Measurements from ENCODE around the gene LOXHD1.

Gene LOXHD1

GRCh38 chr18:46546111-46546640, 110.8 kb downstream of the LOXHD1 start:
- H3K36me3 ChIP-seq (ENCODE audit: insufficient read depth, low read length), result no peaks in the 10 kb centered on the region
- H3K9ac ChIP-seq (ENCODE audit: low read length), result no peak overlapping the region
- no peak overlapping the region for H2AFZ ChIP-seq (ENCODE audit: low read length)
- H3K27ac ChIP-seq (ENCODE audit: low read depth, low read length, poor library complexity, severe bottlenecking), result no peak overlapping the region
- no peaks in the 10 kb centered on the region for H3K4me1 ChIP-seq (ENCODE audit: insufficient read depth, low read length, severe bottlenecking)
- H4K20me1 ChIP-seq (ENCODE audit: insufficient read depth, low read length), result no peaks in the 10 kb centered on the region
- H3K27me3 ChIP-seq (ENCODE audit: insufficient read depth, low read length), result no peaks in the 10 kb centered on the region
- H3K4me3 ChIP-seq (ENCODE audit: low read depth, low read length, poor library complexity, severe bottlenecking), result no peak overlapping the region
- no peaks in the 10 kb centered on the region for H3F3A ChIP-seq (ENCODE audit: insufficient read depth, low read length)
- H3K9me3 ChIP-seq (ENCODE audit: low read length), result no peaks in the 10 kb centered on the region
- H3K4me2 ChIP-seq (ENCODE audit: low read length), result no peak overlapping the region
- no peak for TF ChIP-seq EZH2 (IDR thresholded peaks at IDR 0.05; ENCODE audit: borderline replicate concordance, low read length)
- no peak for TF ChIP-seq CTCF (IDR thresholded peaks at IDR 0.05; ENCODE audit: low read length)
- no peaks in the 10 kb centered on the region for H3K79me2 ChIP-seq (ENCODE audit: insufficient read depth, low read length)
- no peaks in the 10 kb centered on the region for H3K9me2 ChIP-seq (ENCODE audit: low read depth, low read length)

GRCh38 chr18:46542545-46542944, 114.5 kb downstream of the LOXHD1 start:
- no peak overlapping the region for H2AFZ ChIP-seq (ENCODE audit: low read length)
- no peak overlapping the region for H3K27ac ChIP-seq (ENCODE audit: low read depth, low read length, poor library complexity, severe bottlenecking)
- no peaks in the 10 kb centered on the region for H3K4me1 ChIP-seq (ENCODE audit: insufficient read depth, low read length, severe bottlenecking)
- H3K9me2 ChIP-seq (ENCODE audit: low read depth, low read length), result no peaks in the 10 kb centered on the region
- H3K9me3 ChIP-seq (ENCODE audit: low read length), result no peaks in the 10 kb centered on the region
- H3K27me3 ChIP-seq (ENCODE audit: insufficient read depth, low read length), result no peaks in the 10 kb centered on the region
- no peak overlapping the region for H3K9ac ChIP-seq (ENCODE audit: low read length)
- TF ChIP-seq CTCF (IDR thresholded peaks at IDR 0.05; ENCODE audit: low read length) (no peak), EZH2 (IDR thresholded peaks at IDR 0.05; ENCODE audit: borderline replicate concordance, low read length) (no peak)
- H3K4me3 ChIP-seq (ENCODE audit: low read depth, low read length, poor library complexity, severe bottlenecking), result no peak overlapping the region
- no peaks in the 10 kb centered on the region for H4K20me1 ChIP-seq (ENCODE audit: insufficient read depth, low read length)
- no peaks in the 10 kb centered on the region for H3K79me2 ChIP-seq (ENCODE audit: insufficient read depth, low read length)
- H3K36me3 ChIP-seq (ENCODE audit: insufficient read depth, low read length), result no peaks in the 10 kb centered on the region
- no peak overlapping the region for H3K4me2 ChIP-seq (ENCODE audit: low read length)
- no peaks in the 10 kb centered on the region for H3F3A ChIP-seq (ENCODE audit: insufficient read depth, low read length)

- Histone ChIP-seq H3K27me3 (ENCODE audit: insufficient read depth, low read length) (no peaks in the 10 kb centered on the region), H3F3A (ENCODE audit: insufficient read depth, low read length) (no peaks in the 10 kb centered on the region), H4K20me1 (ENCODE audit: insufficient read depth, low read length) (no peaks in the 10 kb centered on the region), H3K9me2 (ENCODE audit: low read depth, low read length) (no peaks in the 10 kb centered on the region), H3K4me2 (ENCODE audit: low read length) (no peak overlapping the region), H3K4me1 (ENCODE audit: insufficient read depth, low read length, severe bottlenecking) (no peaks in the 10 kb centered on the region), H2AFZ (ENCODE audit: low read length) (no peak overlapping the region), H3K9me3 (ENCODE audit: low read length) (no peaks in the 10 kb centered on the region), H3K9ac (ENCODE audit: low read length) (no peak overlapping the region), H3K79me2 (ENCODE audit: insufficient read depth, low read length) (no peaks in the 10 kb centered on the region), H3K27ac (ENCODE audit: low read depth, low read length, poor library complexity, severe bottlenecking) (no peak overlapping the region), H3K36me3 (ENCODE audit: insufficient read depth, low read length) (no peaks in the 10 kb centered on the region), H3K4me3 (ENCODE audit: low read depth, low read length, poor library complexity, severe bottlenecking) (no peak overlapping the region)
- no peak for TF ChIP-seq EZH2 (IDR thresholded peaks at IDR 0.05; ENCODE audit: borderline replicate concordance, low read length)
- TF ChIP-seq CTCF (IDR thresholded peaks at IDR 0.05; ENCODE audit: low read length), result no peak
Observed at GRCh38 chr18:46541626-46542189, 115.3 kb downstream of the LOXHD1 start.
